H9 (cell line): ENCODE data around the gene CDK6. TPM values are rescaled to one million over a fixed set of nuclear protein-coding genes. Genes with fewer than 3 reads are reported as not detected.

Experiments
- DNase-seq: peaks from one replicate; pipeline ENCODE4 v3.0.0-alpha.2; 2017
- H2AFZ ChIP-seq: one replicate; pipeline ENCODE4 v1.6.1; 2013; ENCODE audit warnings: mild to moderate bottlenecking, low read length, control low read depth, moderate library complexity
- H2AK5ac ChIP-seq: 2 replicates; pipeline ENCODE4 v1.6.1; 2013; ENCODE audit warnings: low read length, control low read depth, mixed read lengths; ENCODE audit not compliant: insufficient read length
- H2BK120ac ChIP-seq: one replicate; pipeline ENCODE4 v1.6.1; 2013; ENCODE audit warnings: low read depth, mild to moderate bottlenecking, low read length, control low read depth, inconsistent platforms; ENCODE audit not compliant: poor library complexity, severe bottlenecking
- H2BK12ac ChIP-seq: 2 replicates; pipeline ENCODE4 v1.6.1; 2013; ENCODE audit warnings: low read length, control low read depth, mixed read lengths, low read depth; ENCODE audit not compliant: insufficient read length
- H2BK15ac ChIP-seq: 2 replicates; pipeline ENCODE4 v1.6.1; 2013; ENCODE audit warnings: low read depth, low read length, control low read depth
- H2BK20ac ChIP-seq: one replicate; pipeline ENCODE4 v1.6.1; 2013; ENCODE audit warnings: low read depth, mild to moderate bottlenecking, low read length, control low read depth, inconsistent platforms; ENCODE audit not compliant: poor library complexity, severe bottlenecking
- H2BK5ac ChIP-seq: 2 replicates; pipeline ENCODE4 v1.6.1; 2013; ENCODE audit warnings: low read length, control low read depth, mixed read lengths; ENCODE audit not compliant: insufficient read length
- H3K14ac ChIP-seq: 2 replicates; pipeline ENCODE4 v1.6.1; 2013; ENCODE audit warnings: low read length, control low read depth; ENCODE audit not compliant: insufficient read depth
- H3K18ac ChIP-seq: 2 replicates; pipeline ENCODE4 v1.6.1; 2013; ENCODE audit warnings: low read depth, mild to moderate bottlenecking, mixed read lengths, low read length, control low read depth; ENCODE audit not compliant: insufficient read length
- H3K23ac ChIP-seq: 2 replicates; pipeline ENCODE4 v1.6.1; 2013; ENCODE audit warnings: low read length, control low read depth, mixed read lengths, low read depth; ENCODE audit not compliant: insufficient read length
- H3K23me2 ChIP-seq: 2 replicates; pipeline ENCODE4 v1.6.1; 2013; ENCODE audit warnings: low read depth, mild to moderate bottlenecking, mixed read lengths, low read length, control low read depth; ENCODE audit not compliant: insufficient read length, poor library complexity, severe bottlenecking
- H3K27ac ChIP-seq: 2 replicates; pipeline ENCODE4 v1.5.1; 2013; ENCODE audit warnings: low read length, control low read depth, mixed read lengths, low read depth; ENCODE audit not compliant: insufficient read length
- H3K27me3 ChIP-seq: 2 replicates; pipeline ENCODE4 v1.6.1; 2013; ENCODE audit warnings: low read length, control low read depth, inconsistent platforms; ENCODE audit not compliant: insufficient read depth
- H3K4ac ChIP-seq: 2 replicates; pipeline ENCODE4 v1.6.1; 2013; ENCODE audit warnings: low read depth, mild to moderate bottlenecking, control low read depth, inconsistent platforms, low read length, moderate library complexity
- H3K4me1 ChIP-seq: 2 replicates; pipeline ENCODE4 v1.6.1; 2013; ENCODE audit warnings: low read length, control low read depth, inconsistent platforms; ENCODE audit not compliant: insufficient read depth
- H3K4me2 ChIP-seq: 2 replicates; pipeline ENCODE4 v1.6.1; 2013; ENCODE audit warnings: low read length, control low read depth, mixed read lengths; ENCODE audit not compliant: insufficient read length, insufficient read depth
- H3K56ac ChIP-seq: 2 replicates; pipeline ENCODE4 v1.6.1; 2013; ENCODE audit warnings: low read depth, mild to moderate bottlenecking, mixed read lengths, low read length, control low read depth; ENCODE audit not compliant: insufficient read length
- H3K79me1 ChIP-seq: 2 replicates; pipeline ENCODE4 v1.6.1; 2013; ENCODE audit warnings: low read depth, mild to moderate bottlenecking, moderate library complexity, low read length, control low read depth, inconsistent platforms; ENCODE audit not compliant: insufficient read depth, poor library complexity, severe bottlenecking
- H3K79me2 ChIP-seq: 2 replicates; pipeline ENCODE4 v1.6.1; 2013; ENCODE audit warnings: low read length, control low read depth, inconsistent platforms; ENCODE audit not compliant: insufficient read depth
- H3K9ac ChIP-seq: 2 replicates; pipeline ENCODE4 v1.6.1; 2013; ENCODE audit warnings: low read length, control low read depth, mixed read lengths; ENCODE audit not compliant: insufficient read length; ENCODE audit errors: extremely low read depth
- H3K9me3 ChIP-seq: one replicate; pipeline ENCODE4 v1.6.1; 2013; ENCODE audit warnings: low read depth, low read length, inconsistent platforms; ENCODE audit not compliant: control insufficient read depth
- H3T11ph ChIP-seq: one replicate; pipeline ENCODE4 v1.6.1; 2013; ENCODE audit warnings: mild to moderate bottlenecking, low read length, control low read depth, inconsistent platforms
- H4K20me1 ChIP-seq: one replicate; pipeline ENCODE4 v1.6.1; 2013; ENCODE audit not compliant: control insufficient read depth, insufficient read length, insufficient read depth
- H4K5ac ChIP-seq: 2 replicates; pipeline ENCODE4 v1.6.1; 2013; ENCODE audit warnings: low read depth, mild to moderate bottlenecking, mixed read lengths, low read length, control low read depth; ENCODE audit not compliant: insufficient read length
- H4K8ac ChIP-seq: replicated peaks from 2 replicates; pipeline ENCODE4 v1.6.1; 2013; ENCODE audit warnings: low read length, control low read depth, mixed read lengths, low read depth; ENCODE audit not compliant: insufficient read length
- H4K91ac ChIP-seq: 2 replicates; pipeline ENCODE4 v1.6.1; 2013; ENCODE audit warnings: low read depth, mild to moderate bottlenecking, moderate library complexity, mixed read lengths, low read length, control low read depth; ENCODE audit not compliant: insufficient read length
- H3K27ac Mint-ChIP-seq, 3 experiments: 2 replicates in 2 of 3; 3 replicates in 1 of 3; pipeline ENCODE4 v1.8.0; 2020 to 2021; ENCODE audit warnings: mixed read lengths in 3 of 3, mild to moderate bottlenecking in 1 of 3, moderate library complexity in 1 of 3
- H3K27me3 Mint-ChIP-seq: 2 replicates; pipeline ENCODE4 v1.8.0; 2021; ENCODE audit warnings: low read depth, mild to moderate bottlenecking, moderate library complexity, mixed read lengths
- H3K36me3 Mint-ChIP-seq, 3 experiments: 2 replicates in 2 of 3; 3 replicates in 1 of 3; pipeline ENCODE4 v1.8.0; 2020 to 2021; ENCODE audit warnings: low read depth in 3 of 3, mixed read lengths in 3 of 3; ENCODE audit not compliant: insufficient read depth in 1 of 3
- H3K4me1 Mint-ChIP-seq, 2 experiments: 2 replicates each; pipeline ENCODE4 v1.8.0; 2020; ENCODE audit warnings: mixed read lengths in 2 of 2
- H3K4me3 Mint-ChIP-seq, 2 experiments: 2 replicates in 1 of 2; 3 replicates in 1 of 2; pipeline ENCODE4 v1.8.0; 2020 to 2021; ENCODE audit warnings: mild to moderate bottlenecking in 2 of 2, mixed read lengths in 2 of 2, moderate library complexity in 1 of 2
- H3K9me3 Mint-ChIP-seq, 2 experiments: 2 replicates in 1 of 2; 3 replicates in 1 of 2; pipeline ENCODE4 v1.8.0; 2020; ENCODE audit warnings: mild to moderate bottlenecking in 2 of 2, mixed read lengths in 2 of 2, moderate library complexity in 1 of 2
- WGBS: extraction: QIAGEN DNeasy Blood & Tissue Kit; methylation state at CpG from one replicate; pipeline ENCODE4 v1.1.7; 2013; ENCODE audit warnings: missing lambda C conversion rate, low lambda C conversion rate, mixed read lengths; ENCODE audit not compliant: insufficient read length; ENCODE audit errors: extremely low coverage; 5-methylcytosine and 5-hydroxymethylcytosine counted together
- total RNA-seq: library from RNA; stranded (reverse); gene quantifications from 2 replicates; pipeline ENCODE4 v1.2.1, GENCODE V29; 2021
- TF ChIP-seq, protein P1 (sequence below): fragments of 200-600 bp; sonication (generic); conservative IDR thresholded peaks from 3 replicates; pipeline ENCODE4 v1.8.0; 2021; ENCODE audit warnings: antibody characterized with exemption, mild to moderate bottlenecking

Gene CDK6
- total RNA-seq, 1 experiment from 2014 or later = 30.0 TPM

DNA sequence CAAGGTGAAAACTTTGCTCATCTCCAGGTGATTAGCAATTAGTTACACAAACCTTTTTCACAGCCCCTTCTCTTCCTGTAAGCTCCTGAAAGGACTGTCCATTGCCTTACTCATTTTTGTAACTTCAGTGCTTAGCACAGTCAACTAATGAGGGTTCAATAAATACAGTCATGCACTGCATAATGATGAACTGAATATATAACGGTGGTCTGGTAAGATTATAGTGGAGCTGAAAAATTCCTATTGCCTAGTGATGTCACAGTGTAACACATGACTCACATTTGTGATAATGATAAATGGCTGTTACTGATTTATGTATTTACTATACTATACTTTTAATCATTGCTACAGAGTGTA lies 233.3 kb downstream of the CDK6 start:
- Histone ChIP-seq H3K9ac (no peak overlapping the region), H4K20me1 (no peaks in the 10 kb centered on the region), H3K79me1 (no peaks in the 10 kb centered on the region), H3K18ac (no peak overlapping the region), H2AK5ac (no peak overlapping the region), H2BK20ac (no peak overlapping the region), H3K9me3 (no peaks in the 10 kb centered on the region), H3K4me1 (no peaks in the 10 kb centered on the region; the same call in 1 of the 2 replicates), H3K56ac (no peak overlapping the region), H3K23ac (no peak overlapping the region), H3K23me2 (no peaks in the 10 kb centered on the region), H3K14ac (no peak overlapping the region), H3T11ph (no peak overlapping the region), H4K91ac (no peak overlapping the region), H2BK12ac (no peak overlapping the region), H3K27me3 (no peaks in the 10 kb centered on the region; the same call in 1 of the 2 replicates), H2BK5ac (no peak overlapping the region), H2AFZ (no peak overlapping the region), H3K27ac (no peak overlapping the region), H4K5ac (no peak overlapping the region), H3K4me2 (no peak overlapping the region), H3K79me2 (no peaks in the 10 kb centered on the region; the same call in 1 of the 2 replicates), H2BK120ac (no peak overlapping the region), H3K4ac (no peak overlapping the region), H2BK15ac (no peak overlapping the region), H4K8ac (no peak overlapping the region)
- H3K4me3 Mint-ChIP-seq = no peak overlapping the region
- H3K27me3 Mint-ChIP-seq = peaks cover 7% of the 10 kb centered on the region
- H3K4me1 Mint-ChIP-seq = peaks cover 4 to 14% of the 10 kb centered on the region in 2 experiments
- H3K27ac Mint-ChIP-seq = no peak overlapping the region
- TF ChIP-seq, protein P1, sequence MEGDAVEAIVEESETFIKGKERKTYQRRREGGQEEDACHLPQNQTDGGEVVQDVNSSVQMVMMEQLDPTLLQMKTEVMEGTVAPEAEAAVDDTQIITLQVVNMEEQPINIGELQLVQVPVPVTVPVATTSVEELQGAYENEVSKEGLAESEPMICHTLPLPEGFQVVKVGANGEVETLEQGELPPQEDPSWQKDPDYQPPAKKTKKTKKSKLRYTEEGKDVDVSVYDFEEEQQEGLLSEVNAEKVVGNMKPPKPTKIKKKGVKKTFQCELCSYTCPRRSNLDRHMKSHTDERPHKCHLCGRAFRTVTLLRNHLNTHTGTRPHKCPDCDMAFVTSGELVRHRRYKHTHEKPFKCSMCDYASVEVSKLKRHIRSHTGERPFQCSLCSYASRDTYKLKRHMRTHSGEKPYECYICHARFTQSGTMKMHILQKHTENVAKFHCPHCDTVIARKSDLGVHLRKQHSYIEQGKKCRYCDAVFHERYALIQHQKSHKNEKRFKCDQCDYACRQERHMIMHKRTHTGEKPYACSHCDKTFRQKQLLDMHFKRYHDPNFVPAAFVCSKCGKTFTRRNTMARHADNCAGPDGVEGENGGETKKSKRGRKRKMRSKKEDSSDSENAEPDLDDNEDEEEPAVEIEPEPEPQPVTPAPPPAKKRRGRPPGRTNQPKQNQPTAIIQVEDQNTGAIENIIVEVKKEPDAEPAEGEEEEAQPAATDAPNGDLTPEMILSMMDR = no peak
- no peaks in the 10 kb centered on the region for H3K9me3 Mint-ChIP-seq
- no peak for DNase-seq
- WGBS = no CpG with 5 or more reads among the region's 1 CpG
- H3K36me3 Mint-ChIP-seq = no peaks in the 10 kb centered on the region
